H1 (cell line): Measurements from ENCODE around the gene TUBB2B. TPM values are rescaled to one million over a fixed set of nuclear protein-coding genes. Genes with fewer than 3 reads are reported as not detected.

Experiments
- CTCF ChIA-PET: fragments of 300-600 bp; sonication (Branson Sonifier 250); formaldehyde crosslinking; loops from one replicate; lab custom pipeline; 2021; ENCODE audit not compliant: partially characterized antibody; lab: Charles Lee
- POLR2A ChIA-PET: fragments of 300-600 bp; sonication (Branson Sonifier 250); formaldehyde crosslinking; loops from one replicate; lab custom pipeline; 2021; ENCODE audit warnings: inconsistent platforms; ENCODE audit not compliant: partially characterized antibody; lab: Charles Lee
- DNase-seq, 2 experiments: peaks; one replicate each; pipeline versions ENCODE4 v3.0.0 to v3.0.0-alpha.2; 2010 to 2022; ENCODE audit warnings: low spot score in 2 of 2, low read depth in 1 of 2, mixed read lengths in 1 of 2
- FAIRE-seq: peaks from 2 replicates; lab custom pipeline; 2011; peaks lifted over from hg19 to GRCh38; lab: Jason Lieb, UNC
- H2AFZ ChIP-seq: 2 replicates; pipeline ENCODE4 v1.8.1; 2012; ENCODE audit warnings: low read length, inconsistent platforms
- H2AK5ac ChIP-seq: 2 replicates; pipeline ENCODE4 v1.6.1; 2013; ENCODE audit warnings: low read depth, low read length
- H2BK120ac ChIP-seq: replicated peaks from 2 replicates; pipeline ENCODE3; 2013; ENCODE audit warnings: low read depth, low read length, inconsistent platforms
- H2BK12ac ChIP-seq: 2 replicates; pipeline ENCODE4 v1.6.1; 2013; ENCODE audit warnings: low read depth, low read length
- H2BK15ac ChIP-seq: 2 replicates; pipeline ENCODE4 v1.6.1; 2013; ENCODE audit warnings: low read length
- H2BK20ac ChIP-seq: 2 replicates; pipeline ENCODE4 v1.6.1; 2013; ENCODE audit warnings: low read length
- H2BK5ac ChIP-seq: 2 replicates; pipeline ENCODE4 v1.6.1; 2013; ENCODE audit warnings: low read depth, low read length
- H3K14ac ChIP-seq: 2 replicates; pipeline ENCODE4 v1.6.1; 2013; ENCODE audit warnings: inconsistent platforms; ENCODE audit not compliant: insufficient read length
- H3K18ac ChIP-seq: 2 replicates; pipeline ENCODE4 v1.6.1; 2013; ENCODE audit warnings: low read length; ENCODE audit errors: extremely low read depth
- H3K23ac ChIP-seq: 2 replicates; pipeline ENCODE4 v1.6.1; 2013; ENCODE audit warnings: inconsistent platforms; ENCODE audit not compliant: insufficient read length
- H3K23me2 ChIP-seq: 2 replicates; pipeline ENCODE4 v1.6.1; 2013; ENCODE audit warnings: low read depth, low read length
- H3K27ac ChIP-seq: 2 replicates; pipeline ENCODE4 v1.6.1; 2011; ENCODE audit warnings: low read depth, low read length, inconsistent platforms
- H3K27me3 ChIP-seq, 4 experiments: replicated peaks in 1 of 4; 1 replicate in 1 of 4; 2 replicates in 3 of 4; pipeline versions ENCODE4 v1.6.1 to v1.8.1; 2011 to 2013; ENCODE audit warnings: low read length in 3 of 4, mild to moderate bottlenecking in 3 of 4, inconsistent platforms in 2 of 4, mixed read lengths in 2 of 4, moderate library complexity in 1 of 4; ENCODE audit not compliant: control insufficient read depth in 3 of 4, insufficient read depth in 3 of 4; ENCODE audit errors: extremely low read depth in 1 of 4
- H3K36me3 ChIP-seq, 4 experiments: 2 replicates each; pipeline versions ENCODE4 v1.6.1 to v1.8.1; 2011 to 2013; ENCODE audit warnings: mild to moderate bottlenecking in 4 of 4, low read length in 3 of 4, moderate library complexity in 2 of 4, control low read depth in 1 of 4, inconsistent platforms in 1 of 4; ENCODE audit not compliant: insufficient read depth in 4 of 4, control insufficient read depth in 2 of 4
- H3K4ac ChIP-seq: replicated peaks from 2 replicates; pipeline ENCODE3; 2013; ENCODE audit warnings: low read length, low read depth, mixed read lengths, inconsistent platforms; ENCODE audit not compliant: insufficient read length
- H3K4me1 ChIP-seq, 4 experiments: replicated peaks in 1 of 4; 1 replicate in 1 of 4; 2 replicates in 3 of 4; pipeline versions ENCODE4 v1.6.1 to v1.8.1; 2011 to 2013; ENCODE audit warnings: low read length in 3 of 4, inconsistent platforms in 2 of 4, mixed read lengths in 1 of 4; ENCODE audit not compliant: insufficient read depth in 4 of 4, control insufficient read depth in 3 of 4
- H3K4me2 ChIP-seq, 2 experiments: 2 replicates each; pipeline versions ENCODE4 v1.6.1 to v1.8.1; 2011 to 2013; ENCODE audit warnings: low read depth in 2 of 2, low read length in 2 of 2, control low read depth in 1 of 2, inconsistent platforms in 1 of 2, mild to moderate bottlenecking in 1 of 2; ENCODE audit not compliant: insufficient read depth in 1 of 2
- H3K4me3 ChIP-seq, 4 experiments: fragments of 200-600, 300-600 bp in 1 of 4; sonication (generic), shearing (Covaris generic), sonication (Bioruptor Twin) in 1 of 4; 2 replicates each; pipeline versions ENCODE4 v1.5.1 to v1.8.1; 2011 to 2016; ENCODE audit warnings: low read length in 4 of 4, low read depth in 3 of 4, control low read depth in 2 of 4, inconsistent platforms in 2 of 4, mild to moderate bottlenecking in 2 of 4, mixed read lengths in 1 of 4, moderate library complexity in 1 of 4; ENCODE audit not compliant: insufficient read depth in 2 of 4; ENCODE audit errors: extremely low read depth in 1 of 4
- H3K56ac ChIP-seq: replicated peaks from 2 replicates; pipeline ENCODE3; 2013; ENCODE audit warnings: low read depth, mild to moderate bottlenecking, mixed read lengths, low read length, inconsistent platforms; ENCODE audit not compliant: insufficient read length
- H3K79me1 ChIP-seq: 2 replicates; pipeline ENCODE4 v1.6.1; 2013; ENCODE audit warnings: low read depth, low read length, control low read depth
- H3K79me2 ChIP-seq, 2 experiments: 2 replicates each; pipeline versions ENCODE4 v1.6.1 to v1.8.1; 2012 to 2013; ENCODE audit warnings: low read length in 2 of 2, mild to moderate bottlenecking in 2 of 2, inconsistent platforms in 1 of 2; ENCODE audit not compliant: insufficient read depth in 2 of 2, control insufficient read depth in 1 of 2
- H3K9ac ChIP-seq, 4 experiments: replicated peaks in 1 of 4; 1 replicate in 1 of 4; 2 replicates in 3 of 4; pipeline versions ENCODE4 v1.6.1 to v1.8.1; 2011 to 2013; ENCODE audit warnings: low read depth in 3 of 4, low read length in 3 of 4, control low read depth in 2 of 4, mild to moderate bottlenecking in 2 of 4, moderate library complexity in 2 of 4, inconsistent platforms in 1 of 4; ENCODE audit errors: extremely low read depth in 1 of 4
- H3K9me3 ChIP-seq, 2 experiments: 2 replicates each; pipeline versions ENCODE4 v1.6.1 to v1.8.1; 2012 to 2013; ENCODE audit warnings: mild to moderate bottlenecking in 2 of 2, moderate library complexity in 2 of 2, control low read depth in 1 of 2, inconsistent platforms in 1 of 2, low read depth in 1 of 2, low read length in 1 of 2, mixed read lengths in 1 of 2; ENCODE audit not compliant: insufficient read depth in 2 of 2
- H4K20me1 ChIP-seq, 2 experiments: replicated peaks in 1 of 2; 2 replicates each; pipeline versions ENCODE3 to v1.8.1; 2011 to 2013; ENCODE audit warnings: inconsistent platforms in 2 of 2, low read length in 2 of 2, mild to moderate bottlenecking in 1 of 2; ENCODE audit not compliant: insufficient read depth in 2 of 2, control insufficient read depth in 1 of 2
- H4K5ac ChIP-seq: 2 replicates; pipeline ENCODE4 v1.6.1; 2013; ENCODE audit warnings: low read length, low read depth, mixed read lengths, inconsistent platforms; ENCODE audit not compliant: insufficient read length
- H4K8ac ChIP-seq: 2 replicates; pipeline ENCODE4 v1.8.0; 2013; ENCODE audit warnings: mild to moderate bottlenecking, moderate library complexity, low read length, inconsistent platforms; ENCODE audit not compliant: insufficient read depth; ENCODE audit errors: extremely low read depth
- H4K91ac ChIP-seq: replicated peaks from 2 replicates; pipeline ENCODE3; 2013; ENCODE audit warnings: low read length, mixed read lengths, inconsistent platforms; ENCODE audit not compliant: insufficient read length
- EGR1 ChIP-seq: IDR thresholded peaks from 2 replicates; pipeline ENCODE4 v1.6.1; 2011; ENCODE audit warnings: low read depth, low read length, borderline replicate concordance
- JUND ChIP-seq: IDR thresholded peaks from 2 replicates; pipeline ENCODE4 v1.6.1; 2011; ENCODE audit warnings: mild to moderate bottlenecking, improper control_type of control experiment, low read length
- MAX ChIP-seq: IDR thresholded peaks from 2 replicates; pipeline ENCODE4 v1.6.1; 2012; ENCODE audit warnings: inconsistent platforms
- RAD21 ChIP-seq, 2 experiments: IDR thresholded peaks in 1 of 2; conservative IDR thresholded peaks in 1 of 2; 2 replicates each; pipeline ENCODE4 v1.6.1; 2011; ENCODE audit warnings: low read depth in 2 of 2, low read length in 2 of 2, improper control_type of control experiment in 1 of 2, inconsistent platforms in 1 of 2, mild to moderate bottlenecking in 1 of 2, moderate library complexity in 1 of 2
- RBBP5 ChIP-seq: IDR thresholded peaks from 2 replicates; pipeline ENCODE4 v1.7.1; 2012; ENCODE audit warnings: low read depth, mild to moderate bottlenecking, inconsistent platforms, low read length, moderate library complexity, borderline replicate concordance
- TAF1 ChIP-seq: IDR thresholded peaks from 2 replicates; pipeline ENCODE4 v1.6.1; 2011; ENCODE audit warnings: mild to moderate bottlenecking, low read depth, low read length
- TBP ChIP-seq: IDR thresholded peaks from 2 replicates; pipeline ENCODE4 v1.6.1; 2011; ENCODE audit warnings: low read depth, low read length, improper control_type of control experiment
- WGBS, 2 experiments: shearing (Covaris generic) in 1 of 2; methylation state at CpG; one replicate each; pipeline versions ENCODE4 v1.1.6 to v1.1.7; 2013 to 2015; ENCODE audit warnings: low lambda C conversion rate in 2 of 2, mixed read lengths in 2 of 2, inconsistent platforms in 1 of 2, low coverage in 1 of 2, missing lambda C conversion rate in 1 of 2; ENCODE audit not compliant: insufficient replicate concordance in 2 of 2, insufficient coverage in 1 of 2, insufficient read length in 1 of 2; ENCODE audit errors: extremely low coverage in 1 of 2, missing lambda C conversion rate in 1 of 2; 5-methylcytosine and 5-hydroxymethylcytosine counted together
- polyA plus RNA-seq, 7 experiments: library from polyadenylated mRNA; depleted of rRNA in 3 of 7; stranded (reverse) in 5 of 7; unstranded in 2 of 7; fragments of >200 nt in 5 of 7; fragments of 200-250 nt in 2 of 7; gene quantifications; 1 replicate in 5 of 7; 2 replicates in 1 of 7; 4 replicates in 1 of 7; pipeline versions ENCODE4 v1.2.1 to v1.2.3, GENCODE V29; 2011 to 2013; ENCODE audit warnings: missing spikeins in 2 of 7, mixed read lengths in 2 of 7
- total RNA-seq: library from RNA; stranded (reverse); fragmentation: NEBNext Ultra II Directional; extraction: Animal tissue kit (Norgen Biotek cat#: 25700); gene quantifications from 2 replicates; pipeline ENCODE4 v1.2.1, GENCODE V29; 2021

TUBB2B gene
- total and polyA plus RNA-seq, 2 of the 8 experiments (the other 6 are each of a cell fraction or from before 2014, with no cell fraction given), result 612 to 722 TPM

DNA sequence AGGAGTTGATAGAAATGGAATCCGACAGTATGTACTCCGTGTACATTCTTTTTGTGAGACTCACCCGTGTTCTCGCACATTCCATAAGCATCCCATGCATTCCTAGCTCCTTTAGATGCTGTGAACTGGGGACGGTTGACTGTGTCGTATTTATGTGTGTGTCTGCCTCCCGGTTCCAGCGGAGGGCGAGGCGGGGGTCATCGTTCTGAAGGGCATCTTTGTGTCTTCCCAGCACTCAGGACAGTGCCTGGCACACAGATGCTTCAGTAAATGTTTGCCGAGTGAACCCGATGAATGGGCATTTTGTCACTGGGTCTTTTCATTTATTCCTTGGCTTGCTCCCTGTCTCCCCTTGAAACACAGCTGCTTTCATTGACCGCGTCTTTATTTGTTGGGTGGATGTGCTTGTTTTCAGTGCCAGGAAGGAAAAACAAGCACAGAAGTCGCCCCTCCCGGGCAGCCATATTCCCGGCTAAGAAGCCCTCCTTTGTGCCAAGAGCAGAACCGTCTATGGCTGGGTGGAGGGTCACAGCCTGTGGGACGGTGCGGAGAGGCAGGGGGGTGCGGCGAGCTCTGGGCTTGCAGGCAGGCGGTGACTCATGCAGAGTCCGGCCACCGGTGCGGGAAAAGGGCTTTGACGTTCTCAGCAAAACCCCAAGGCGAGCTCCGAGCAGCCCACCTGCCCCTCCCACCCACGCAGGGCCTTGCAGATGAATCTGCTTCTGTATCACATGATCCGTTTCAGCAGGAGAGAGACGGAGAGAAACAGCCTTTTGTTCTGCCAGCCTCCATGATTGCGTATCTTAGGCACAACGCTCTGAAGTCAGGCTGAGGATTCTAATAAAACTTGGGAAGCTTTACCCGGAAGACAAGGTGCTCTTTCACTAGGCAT, 20.0 kb upstream of the TUBB2B start:
- WGBS, 2 experiments, result 63% methylated on average over 36 of the region's 36 CpGs; no CpG with 5 or more reads in 1 of the 2 experiments
- no peak overlapping the region for H3K56ac ChIP-seq
- no peak overlapping the region for H2BK120ac ChIP-seq
- peak overlapping the region; percentile 61; the same call in 1 of the 2 replicates for H2BK5ac ChIP-seq
- ChIA-PET POLR2A (interaction anchor here (0.7 to 10.7 kb wide), 12 partner anchors 8 to 248 kb away, joined by 3 to 122 read pairs (median 4); partner anchors contain the start of genes NQO2, PSMG4 and TUBB2B), CTCF (interaction anchor here (0.5 to 12.9 kb wide), 17 partner anchors 11 to 857 kb away, joined by 3 to 263 read pairs (median 3); partner anchors contain the start of genes PSMG4 and TUBB2B)
- TF ChIP-seq TBP (no peak), MAX (peak; percentile 46; the same call in 1 of the 2 replicates), TAF1 (0 out of 2 replicates have a peak, but pooled peaks have one; percentile 23), EGR1 (peak; percentile 33; the same call in 1 of the 2 replicates), JUND (peak; percentile 76), RBBP5 (no peak), RAD21 (IDR thresholded peaks at IDR 0.05 in 1 of 2, conservative IDR thresholded peaks at IDR 0.05 in 1 of 2; ENCODE audit: low read depth in 2 of 2, low read length in 2 of 2) (no peak)
- peak overlapping the region; percentile 52 for H4K8ac ChIP-seq
- H3K79me2 ChIP-seq, result no peaks in the 10 kb centered on the region
- H3K23me2 ChIP-seq, result no peaks in the 10 kb centered on the region
- no peaks in the 10 kb centered on the region; a peak in 2 of 7 replicates for H3K27me3 ChIP-seq
- peak overlapping the region; percentile 94 for H2AFZ ChIP-seq
- DNase-seq (peak in 1 of 2 experiments; percentile 67), FAIRE-seq (no peak)
- H4K20me1 ChIP-seq, result no peaks in the 10 kb centered on the region
- H2BK12ac ChIP-seq, result peak overlapping the region; percentile 70; the same call in 1 of the 2 replicates
- H2BK15ac ChIP-seq, result 0 out of 2 replicates have a peak overlapping the region, but pooled peaks have one; percentile 40
- no peaks in the 10 kb centered on the region for H3K9me3 ChIP-seq
- peak overlapping the region; percentile 92; the same call in 1 of the 2 replicates for H2BK20ac ChIP-seq
- H3K18ac ChIP-seq, result peak overlapping the region; percentile 56
- H4K91ac ChIP-seq, result peak overlapping the region; percentile 63
- no peak overlapping the region for H3K4me3 ChIP-seq
- H3K27ac ChIP-seq, result no peak overlapping the region
- peak overlapping the region; percentile 45 to 53; a peak in 3 of 4 replicates for H3K4me2 ChIP-seq
- H4K5ac ChIP-seq, result no peak overlapping the region
- no peaks in the 10 kb centered on the region for H3K79me1 ChIP-seq
- no peak overlapping the region; a peak in 1 of 7 replicates for H3K9ac ChIP-seq
- no peak overlapping the region for H3K4ac ChIP-seq
- H3K14ac ChIP-seq, result no peak overlapping the region
- H3K36me3 ChIP-seq, result no peaks in the 10 kb centered on the region
- no peak overlapping the region for H2AK5ac ChIP-seq
- peaks cover 3 to 9% (median 7%) of the 10 kb centered on the region in 4 experiments; a peak in 6 of 7 replicates for H3K4me1 ChIP-seq
- no peak overlapping the region for H3K23ac ChIP-seq
